Measurements from ENCODE around the gene NSUN2. TPM values are rescaled to one million over a fixed set of nuclear protein-coding genes. Genes with fewer than 3 reads are reported as not detected.

NSUN2 gene
- polyA plus RNA-seq, 1 donor from 2014 or later: 47.5 TPM

DNA sequence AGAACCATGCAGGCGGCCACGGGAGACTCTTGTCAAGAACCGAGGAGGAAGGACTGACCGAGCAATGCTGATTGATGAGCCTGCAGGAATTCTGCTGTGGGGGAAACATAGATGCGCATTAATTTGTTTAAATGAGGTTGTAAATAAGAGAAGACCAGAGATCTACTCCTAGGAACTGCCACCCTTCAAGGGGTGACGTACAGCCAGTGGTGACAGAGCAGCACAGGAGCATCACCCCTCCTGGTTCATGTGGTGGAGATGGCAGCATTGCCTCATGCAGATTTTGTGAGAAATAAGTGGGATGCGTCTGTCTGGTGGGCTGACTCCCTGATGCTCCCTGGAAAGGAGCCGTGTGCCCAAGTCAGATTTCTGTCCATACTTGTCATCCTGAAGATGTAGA, 22.6 kb upstream of the NSUN2 start:
- Histone ChIP-seq H3K9me2 (ENCODE audit: insufficient read depth, low read length) (no peaks in the 10 kb centered on the region), H3K79me2 (replicated peaks; ENCODE audit: insufficient read depth, low read length) (no peaks in the 10 kb centered on the region), H3K36me3 (ENCODE audit: insufficient read depth, low read length) (peaks cover 11% of the 10 kb centered on the region), H3K27me3 (ENCODE audit: insufficient read depth, low read depth, low read length) (no peaks in the 10 kb centered on the region), H3K9me3 (ENCODE audit: low read length) (peaks cover 6% of the 10 kb centered on the region), H4K20me1 (ENCODE audit: insufficient read depth) (no peaks in the 10 kb centered on the region), H3K9ac (ENCODE audit: low read length) (no peak overlapping the region), H2AFZ (ENCODE audit: low read depth, low read length) (no peak overlapping the region), H3K4me3 (ENCODE audit: low read length) (no peak overlapping the region), H3K4me2 (ENCODE audit: low read length) (no peak overlapping the region), H3F3A (ENCODE audit: insufficient read depth, low read length, poor library complexity, severe bottlenecking) (no peaks in the 10 kb centered on the region), H3K27ac (ENCODE audit: low read length) (no peak overlapping the region)
- TF ChIP-seq SMC3 (conservative IDR thresholded peaks at IDR 0.05; ENCODE audit: poor library complexity) (no peak), EP300 (conservative IDR thresholded peaks at IDR 0.05; ENCODE audit: poor library complexity, severe bottlenecking) (no peak), TAF1 (IDR thresholded peaks at IDR 0.05; ENCODE audit: low read depth) (no peak), POLR2AphosphoS5 (IDR thresholded peaks at IDR 0.05) (no peak), RAD21 (conservative IDR thresholded peaks at IDR 0.05) (no peak), MXI1 (conservative IDR thresholded peaks at IDR 0.05; ENCODE audit: poor library complexity, severe bottlenecking) (no peak), EZH2 (IDR thresholded peaks at IDR 0.05; ENCODE audit: borderline replicate concordance, insufficient read depth, low read length, poor library complexity, severe bottlenecking) (no peak)
- TF ChIP-seq, protein P1, sequence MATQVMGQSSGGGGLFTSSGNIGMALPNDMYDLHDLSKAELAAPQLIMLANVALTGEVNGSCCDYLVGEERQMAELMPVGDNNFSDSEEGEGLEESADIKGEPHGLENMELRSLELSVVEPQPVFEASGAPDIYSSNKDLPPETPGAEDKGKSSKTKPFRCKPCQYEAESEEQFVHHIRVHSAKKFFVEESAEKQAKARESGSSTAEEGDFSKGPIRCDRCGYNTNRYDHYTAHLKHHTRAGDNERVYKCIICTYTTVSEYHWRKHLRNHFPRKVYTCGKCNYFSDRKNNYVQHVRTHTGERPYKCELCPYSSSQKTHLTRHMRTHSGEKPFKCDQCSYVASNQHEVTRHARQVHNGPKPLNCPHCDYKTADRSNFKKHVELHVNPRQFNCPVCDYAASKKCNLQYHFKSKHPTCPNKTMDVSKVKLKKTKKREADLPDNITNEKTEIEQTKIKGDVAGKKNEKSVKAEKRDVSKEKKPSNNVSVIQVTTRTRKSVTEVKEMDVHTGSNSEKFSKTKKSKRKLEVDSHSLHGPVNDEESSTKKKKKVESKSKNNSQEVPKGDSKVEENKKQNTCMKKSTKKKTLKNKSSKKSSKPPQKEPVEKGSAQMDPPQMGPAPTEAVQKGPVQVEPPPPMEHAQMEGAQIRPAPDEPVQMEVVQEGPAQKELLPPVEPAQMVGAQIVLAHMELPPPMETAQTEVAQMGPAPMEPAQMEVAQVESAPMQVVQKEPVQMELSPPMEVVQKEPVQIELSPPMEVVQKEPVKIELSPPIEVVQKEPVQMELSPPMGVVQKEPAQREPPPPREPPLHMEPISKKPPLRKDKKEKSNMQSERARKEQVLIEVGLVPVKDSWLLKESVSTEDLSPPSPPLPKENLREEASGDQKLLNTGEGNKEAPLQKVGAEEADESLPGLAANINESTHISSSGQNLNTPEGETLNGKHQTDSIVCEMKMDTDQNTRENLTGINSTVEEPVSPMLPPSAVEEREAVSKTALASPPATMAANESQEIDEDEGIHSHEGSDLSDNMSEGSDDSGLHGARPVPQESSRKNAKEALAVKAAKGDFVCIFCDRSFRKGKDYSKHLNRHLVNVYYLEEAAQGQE (IDR thresholded peaks at IDR 0.05; ENCODE audit: borderline replicate concordance): no peak
- TF ChIP-seq, protein P2, sequence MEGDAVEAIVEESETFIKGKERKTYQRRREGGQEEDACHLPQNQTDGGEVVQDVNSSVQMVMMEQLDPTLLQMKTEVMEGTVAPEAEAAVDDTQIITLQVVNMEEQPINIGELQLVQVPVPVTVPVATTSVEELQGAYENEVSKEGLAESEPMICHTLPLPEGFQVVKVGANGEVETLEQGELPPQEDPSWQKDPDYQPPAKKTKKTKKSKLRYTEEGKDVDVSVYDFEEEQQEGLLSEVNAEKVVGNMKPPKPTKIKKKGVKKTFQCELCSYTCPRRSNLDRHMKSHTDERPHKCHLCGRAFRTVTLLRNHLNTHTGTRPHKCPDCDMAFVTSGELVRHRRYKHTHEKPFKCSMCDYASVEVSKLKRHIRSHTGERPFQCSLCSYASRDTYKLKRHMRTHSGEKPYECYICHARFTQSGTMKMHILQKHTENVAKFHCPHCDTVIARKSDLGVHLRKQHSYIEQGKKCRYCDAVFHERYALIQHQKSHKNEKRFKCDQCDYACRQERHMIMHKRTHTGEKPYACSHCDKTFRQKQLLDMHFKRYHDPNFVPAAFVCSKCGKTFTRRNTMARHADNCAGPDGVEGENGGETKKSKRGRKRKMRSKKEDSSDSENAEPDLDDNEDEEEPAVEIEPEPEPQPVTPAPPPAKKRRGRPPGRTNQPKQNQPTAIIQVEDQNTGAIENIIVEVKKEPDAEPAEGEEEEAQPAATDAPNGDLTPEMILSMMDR (IDR thresholded peaks at IDR 0.05; ENCODE audit: poor library complexity, severe bottlenecking): no peak

DNA sequence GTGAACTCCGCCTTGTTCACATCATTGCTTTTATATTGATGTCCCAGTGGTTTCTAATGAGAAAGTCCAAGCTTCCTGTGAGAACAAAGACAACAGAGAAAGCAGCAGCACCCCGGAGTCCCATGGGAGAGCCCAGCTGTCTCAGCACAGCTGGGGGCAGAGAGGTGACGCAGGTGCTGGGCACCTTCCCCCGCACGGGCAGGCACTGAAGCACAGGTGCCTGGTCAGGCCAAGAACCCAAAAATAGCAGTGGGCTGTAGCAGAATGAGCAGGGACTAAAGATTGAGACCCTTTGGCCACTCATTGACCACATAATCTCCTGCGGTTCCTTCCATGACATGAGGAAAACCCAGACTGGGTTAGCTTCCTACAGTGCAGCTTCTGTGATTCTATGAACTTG, 19.2 kb upstream of the NSUN2 start:
- H2AFZ ChIP-seq (ENCODE audit: low read depth, low read length): no peak overlapping the region
- H3K9me2 ChIP-seq (ENCODE audit: insufficient read depth, low read length): no peaks in the 10 kb centered on the region
- no peak overlapping the region for H3K27ac ChIP-seq (ENCODE audit: low read length)
- H3K9me3 ChIP-seq (ENCODE audit: low read length): peaks cover 6% of the 10 kb centered on the region
- no peaks in the 10 kb centered on the region for H4K20me1 ChIP-seq (ENCODE audit: insufficient read depth)
- H3K36me3 ChIP-seq (ENCODE audit: insufficient read depth, low read length): peaks cover 7% of the 10 kb centered on the region
- TF ChIP-seq EZH2 (IDR thresholded peaks at IDR 0.05; ENCODE audit: borderline replicate concordance, insufficient read depth, low read length, poor library complexity, severe bottlenecking): no peak
- no peak for TF ChIP-seq TAF1 (IDR thresholded peaks at IDR 0.05; ENCODE audit: low read depth)
- TF ChIP-seq SMC3 (conservative IDR thresholded peaks at IDR 0.05; ENCODE audit: poor library complexity): no peak
- TF ChIP-seq, protein P1 (IDR thresholded peaks at IDR 0.05; ENCODE audit: borderline replicate concordance): no peak
- TF ChIP-seq RAD21 (conservative IDR thresholded peaks at IDR 0.05): no peak
- H3K4me3 ChIP-seq (ENCODE audit: low read length): no peak overlapping the region
- no peaks in the 10 kb centered on the region for H3F3A ChIP-seq (ENCODE audit: insufficient read depth, low read length, poor library complexity, severe bottlenecking)
- H3K4me2 ChIP-seq (ENCODE audit: low read length): no peak overlapping the region
- H3K27me3 ChIP-seq (ENCODE audit: insufficient read depth, low read depth, low read length): no peaks in the 10 kb centered on the region
- no peak overlapping the region for H3K9ac ChIP-seq (ENCODE audit: low read length)
- no peaks in the 10 kb centered on the region for H3K79me2 ChIP-seq (replicated peaks; ENCODE audit: insufficient read depth, low read length)

Data from neural cell (in vitro differentiated cells).